Measurements from ENCODE around the gene DYRK1A. TPM values are rescaled to one million over a fixed set of nuclear protein-coding genes. Genes with fewer than 3 reads are reported as not detected.

The DYRK1A gene
- total RNA-seq, 1 experiment from 2014 or later, result 48.7 TPM

DNA sequence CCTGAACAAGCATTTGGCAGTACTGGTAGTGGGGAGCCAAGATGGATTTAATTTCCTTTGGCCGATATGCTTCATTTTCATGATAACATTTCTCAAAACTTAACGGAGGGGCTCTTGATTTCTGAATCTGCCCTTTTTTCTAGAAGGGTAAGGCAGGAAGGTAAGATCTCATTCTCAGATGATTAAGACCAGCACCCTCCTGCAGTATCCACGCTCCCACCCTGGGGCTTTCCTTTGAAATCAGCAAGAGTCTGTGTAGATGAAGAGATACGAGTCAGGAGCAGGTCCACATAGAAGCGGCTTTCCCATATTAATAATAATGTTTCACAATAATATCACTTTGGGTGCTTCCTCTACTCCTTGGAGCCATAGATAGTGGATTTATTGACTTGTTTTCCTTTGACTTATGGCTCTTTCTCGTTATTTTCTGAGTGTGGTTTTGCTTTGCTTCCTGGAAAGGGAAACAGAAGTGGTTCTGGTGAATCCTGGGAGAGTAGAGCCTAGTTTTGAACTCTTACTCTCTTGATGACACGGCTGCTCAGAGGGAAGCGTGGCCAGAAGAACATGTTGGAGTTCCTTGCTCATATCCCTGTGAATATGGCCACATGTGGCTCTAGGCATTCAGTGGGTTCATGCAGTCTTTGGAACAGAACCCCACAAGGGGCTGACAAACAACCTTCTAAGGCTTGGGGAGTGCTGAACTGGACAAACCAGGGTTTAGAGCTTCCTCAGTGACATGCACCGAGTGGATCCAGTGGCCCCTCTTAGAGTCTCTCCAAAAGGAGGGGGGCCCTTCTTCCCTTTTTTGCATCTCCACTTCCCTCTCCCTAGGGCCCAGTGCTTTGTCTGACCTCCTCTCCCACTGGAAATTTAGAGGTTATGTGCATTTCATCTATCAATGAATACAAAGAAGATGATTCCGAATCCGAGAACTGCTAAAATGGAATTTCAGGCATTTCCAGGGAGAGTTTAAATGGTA, 195.7 kb downstream of the DYRK1A start:
- Histone ChIP-seq H3F3A (ENCODE audit: low read length, unreplicated experiment) (no peaks in the 10 kb centered on the region), H3K27me3 (ENCODE audit: low read length) (no peaks in the 10 kb centered on the region), H2AFZ (ENCODE audit: low read length) (no peak overlapping the region), H3K9ac (ENCODE audit: low read length) (no peak overlapping the region), H3K4me2 (ENCODE audit: low read length) (no peak overlapping the region), H3K9me2 (replicated peaks; ENCODE audit: low read length) (no peaks in the 10 kb centered on the region), H3K27ac (ENCODE audit: low read length) (no peak overlapping the region), H3K9me3 (ENCODE audit: low read length) (no peaks in the 10 kb centered on the region), H3K4me3 (ENCODE audit: low read length) (no peak overlapping the region), H4K20me1 (ENCODE audit: low read length) (no peaks in the 10 kb centered on the region), H3K4me1 (ENCODE audit: insufficient read depth, low read length) (peaks cover 22% of the 10 kb centered on the region), H3K79me2 (ENCODE audit: low read length) (no peaks in the 10 kb centered on the region), H3K36me3 (ENCODE audit: low read depth, low read length) (no peaks in the 10 kb centered on the region)
- POLR2A ChIA-PET (ENCODE audit: unreplicated experiment), result interaction anchor here (0.6 kb wide), 1 partner anchor 1321 kb away, joined by 3 read pairs; no protein-coding TSS in a partner anchor
- BruUV-seq (replicated peaks), result no TSS peak
- CTCF ChIA-PET, result no interaction called here
- intact Hi-C loops (cut with micrococcal nuclease), result loop anchor here (5.0 kb wide), 2 partner anchors 190 to 295 kb away; partner anchors contain the start of gene VPS26C
- ATAC-seq (no peak), DNase-seq (no peak)
- TF ChIP-seq EZH2 (IDR thresholded peaks at IDR 0.05; ENCODE audit: low read length, unreplicated experiment) (no peak), EZH2phosphoT487 (IDR thresholded peaks at IDR 0.05; ENCODE audit: borderline replicate concordance, low read length) (no peak)
- TF ChIP-seq, protein P1, sequence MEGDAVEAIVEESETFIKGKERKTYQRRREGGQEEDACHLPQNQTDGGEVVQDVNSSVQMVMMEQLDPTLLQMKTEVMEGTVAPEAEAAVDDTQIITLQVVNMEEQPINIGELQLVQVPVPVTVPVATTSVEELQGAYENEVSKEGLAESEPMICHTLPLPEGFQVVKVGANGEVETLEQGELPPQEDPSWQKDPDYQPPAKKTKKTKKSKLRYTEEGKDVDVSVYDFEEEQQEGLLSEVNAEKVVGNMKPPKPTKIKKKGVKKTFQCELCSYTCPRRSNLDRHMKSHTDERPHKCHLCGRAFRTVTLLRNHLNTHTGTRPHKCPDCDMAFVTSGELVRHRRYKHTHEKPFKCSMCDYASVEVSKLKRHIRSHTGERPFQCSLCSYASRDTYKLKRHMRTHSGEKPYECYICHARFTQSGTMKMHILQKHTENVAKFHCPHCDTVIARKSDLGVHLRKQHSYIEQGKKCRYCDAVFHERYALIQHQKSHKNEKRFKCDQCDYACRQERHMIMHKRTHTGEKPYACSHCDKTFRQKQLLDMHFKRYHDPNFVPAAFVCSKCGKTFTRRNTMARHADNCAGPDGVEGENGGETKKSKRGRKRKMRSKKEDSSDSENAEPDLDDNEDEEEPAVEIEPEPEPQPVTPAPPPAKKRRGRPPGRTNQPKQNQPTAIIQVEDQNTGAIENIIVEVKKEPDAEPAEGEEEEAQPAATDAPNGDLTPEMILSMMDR (conservative IDR thresholded peaks at IDR 0.05; ENCODE audit: low read depth, low read length), result no peak

DNA sequence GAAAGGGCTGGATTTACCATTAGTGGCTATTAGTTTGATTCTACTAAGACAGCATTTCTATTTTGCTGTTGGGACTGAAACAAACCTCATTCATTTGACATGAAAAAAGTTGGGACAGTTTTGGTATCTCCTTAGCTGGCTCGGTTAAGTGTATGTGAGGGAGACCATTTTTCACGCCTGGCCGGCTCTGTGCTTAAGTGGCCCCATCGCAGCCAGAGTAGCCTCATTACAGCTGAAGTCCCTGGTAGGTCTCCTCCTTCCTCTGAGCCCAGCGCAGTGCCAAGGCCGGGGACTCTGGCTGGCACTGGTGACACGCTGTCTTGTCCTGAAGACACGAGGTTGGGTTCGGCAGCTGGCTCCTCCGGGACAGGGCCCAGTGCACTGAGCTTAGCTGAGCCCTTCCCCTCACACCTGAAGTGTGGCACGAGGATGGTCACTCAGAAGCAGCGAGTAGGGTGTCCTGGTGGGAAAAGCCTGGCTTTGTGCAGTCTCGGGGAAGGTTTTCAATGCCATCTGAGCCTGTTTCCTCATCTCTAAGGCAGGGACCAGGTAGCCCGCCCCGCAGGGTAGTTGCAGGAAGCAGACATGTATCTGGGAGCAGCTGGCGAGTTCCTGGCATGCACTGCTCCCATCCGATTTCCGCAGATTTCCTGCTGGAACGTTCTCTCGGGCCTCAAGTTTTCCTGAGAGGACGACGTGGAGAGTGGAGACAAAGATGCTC, 196.5 kb downstream of the DYRK1A start:
- ATAC-seq (no peak), DNase-seq (no peak)
- H3K36me3 ChIP-seq (ENCODE audit: low read depth, low read length), result no peaks in the 10 kb centered on the region
- H3K4me3 ChIP-seq (ENCODE audit: low read length), result peak overlapping the region; percentile 70
- CTCF ChIA-PET, result interaction anchor here (1.2 to 1.6 kb wide), 2 partner anchors 20 to 30 kb away, joined by 4 to 6 read pairs; no protein-coding TSS in a partner anchor
- H3K9ac ChIP-seq (ENCODE audit: low read length), result peak overlapping the region; percentile 91
- H3F3A ChIP-seq (ENCODE audit: low read length, unreplicated experiment), result no peaks in the 10 kb centered on the region
- POLR2A ChIA-PET (ENCODE audit: unreplicated experiment), result interaction anchor here (0.6 to 1.0 kb wide), 7 partner anchors 30 to 296 kb away, joined by 3 to 8 read pairs (median 4); partner anchors contain the start of gene VPS26C
- peak overlapping the region; percentile 98 for H3K27ac ChIP-seq (ENCODE audit: low read length)
- intact Hi-C loops (cut with micrococcal nuclease), result loop anchor here (5.0 kb wide), 2 partner anchors 191 to 296 kb away; partner anchors contain the start of gene VPS26C
- BruUV-seq (replicated peaks), result TSS peak; percentile 72
- peak overlapping the region; percentile 94 for H3K4me2 ChIP-seq (ENCODE audit: low read length)
- H2AFZ ChIP-seq (ENCODE audit: low read length), result peak overlapping the region; percentile 91
- no peaks in the 10 kb centered on the region for H3K27me3 ChIP-seq (ENCODE audit: low read length)
- H4K20me1 ChIP-seq (ENCODE audit: low read length), result no peaks in the 10 kb centered on the region
- TF ChIP-seq, protein P1 (conservative IDR thresholded peaks at IDR 0.05; ENCODE audit: low read depth, low read length), result no peak
- H3K9me2 ChIP-seq (replicated peaks; ENCODE audit: low read length), result no peaks in the 10 kb centered on the region
- H3K79me2 ChIP-seq (ENCODE audit: low read length), result no peaks in the 10 kb centered on the region
- H3K4me1 ChIP-seq (ENCODE audit: insufficient read depth, low read length), result peaks cover 22% of the 10 kb centered on the region
- no peaks in the 10 kb centered on the region for H3K9me3 ChIP-seq (ENCODE audit: low read length)
